Stomach (tissue), 9 donors: Measurements from ENCODE around the gene KRT81. TPM values are rescaled to one million over a fixed set of nuclear protein-coding genes. Genes with fewer than 3 reads are reported as not detected.
"Not testable (repeated sequence)": the region's sequence is repeated elsewhere in the genome, so short reads cannot be mapped to it uniquely, and the experiment has no call there.

Experiments
- DNase-seq, 2 donors: peaks; one replicate each; pipeline versions ENCODE4 v3.0.0 to v3.0.0-alpha.2; 2013 to 2019
- H3K27ac ChIP-seq, 5 donors: fragments of 200-600 bp in 4 of 5; sonication (generic) in 4 of 5; one replicate each; pipeline ENCODE4 v1.5.1; 2013 to 2019; ENCODE audit warnings: mild to moderate bottlenecking in 1 of 5, moderate library complexity in 1 of 5
- H3K27me3 ChIP-seq, 3 donors: fragments of 200-600 bp; sonication (generic); one replicate each; pipeline ENCODE4 v1.5.1; 2017 to 2019; ENCODE audit warnings: mixed run types in 1 of 3
- H3K36me3 ChIP-seq, 4 donors: fragments of 200-600 bp; sonication (generic); 1 replicate in 3 of 4; 2 replicates in 1 of 4; pipeline ENCODE4 v1.5.1; 2016 to 2019
- H3K4me1 ChIP-seq, 4 donors: fragments of 200-600 bp; sonication (generic); one replicate each; pipeline ENCODE4 v1.5.1; 2016 to 2019
- H3K4me3 ChIP-seq, 4 donors: fragments of 200-600 bp; sonication (generic) in 3 of 4; one replicate each; pipeline ENCODE4 v1.5.1; 2016 to 2019; ENCODE audit warnings: mild to moderate bottlenecking in 1 of 4
- H3K9me3 ChIP-seq, 4 donors: fragments of 200-600 bp; sonication (generic); one replicate each; pipeline ENCODE4 v1.5.1; 2016 to 2019
- EP300 ChIP-seq: sonication (generic); formaldehyde crosslinking; IDR thresholded peaks from one replicate; pipeline ENCODE4 v1.6.1; 2017; ENCODE audit warnings: antibody characterized with exemption
- POLR2A ChIP-seq, 4 donors: fragments of 450-650 bp; IDR thresholded peaks; one replicate each; pipeline ENCODE4 v1.6.1; 2016; ENCODE audit warnings: antibody characterized with exemption in 4 of 4, control low read depth in 2 of 4, mild to moderate bottlenecking in 1 of 4, moderate library complexity in 1 of 4
- POLR2AphosphoS5 ChIP-seq, 3 donors: sonication (generic); formaldehyde crosslinking; IDR thresholded peaks; one replicate each; pipeline ENCODE4 v1.6.1; 2016; ENCODE audit warnings: antibody characterized with exemption in 3 of 3
- WGBS, 5 donors: extraction: QIAGEN DNeasy Blood & Tissue Kit in 3 of 5; methylation state at CpG; one replicate each; pipeline versions ENCODE4 v1.1.5 to v1.1.7; 2013 to 2018; 5-methylcytosine and 5-hydroxymethylcytosine counted together
- intact Hi-C: fragments of 100-400 bp; cut with DNase I; formaldehyde crosslinking; loops from one replicate; pipeline ENCODE4 v1.15.1; 2023; ENCODE audit warnings: low total_unique reads
- polyA plus RNA-seq, 3 donors: library from polyadenylated mRNA; stranded (reverse); fragments of 200-250 nt; gene quantifications; one replicate each; pipeline ENCODE4 v1.2.3, GENCODE V29; 2013
- total RNA-seq, 5 donors: library from RNA; depleted of rRNA; stranded (reverse); fragments of >200 nt; gene quantifications; one replicate each; pipeline versions ENCODE4 v1.1.0 to v1.2.3, GENCODE V29; 2014 to 2016
- TF ChIP-seq, protein P1 (sequence below), 7 experiments: fragments of 450-650 bp in 4 of 7; fragments of 200-600 bp in 3 of 7; sonication (generic) in 3 of 7; IDR thresholded peaks; one replicate each; pipeline ENCODE4 v1.5.1; 2016 to 2019; ENCODE audit warnings: antibody characterized with exemption in 7 of 7, control low read depth in 2 of 7, mild to moderate bottlenecking in 1 of 7
- donor health status: healthy with polysubstance abuse.
- donor health status: Bipolar disorder and iron deficiency.
- donor health status: healthy.

KRT81 gene
- total and polyA plus RNA-seq, 8 donors: 0.15 TPM; not detected in 7

DNA sequence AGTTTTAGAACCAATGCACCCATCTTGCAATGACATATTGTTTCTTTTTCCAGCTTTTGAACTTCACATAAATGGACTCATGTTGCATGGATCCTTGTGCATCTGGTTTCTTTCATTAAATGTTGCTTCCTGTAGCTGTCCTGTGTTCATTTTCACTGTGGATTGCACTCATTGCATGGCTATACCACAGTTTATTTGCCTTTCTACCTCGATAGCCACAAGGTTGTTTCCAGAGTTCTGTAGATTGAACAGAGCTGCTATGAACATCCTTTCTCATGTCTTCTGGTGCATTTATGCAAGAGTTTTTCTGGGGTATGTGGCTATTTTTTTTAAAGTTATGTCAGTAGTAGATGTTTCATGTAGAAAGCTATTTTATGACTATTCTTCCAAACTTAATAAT is 3.5 kb upstream of the KRT81 start:
- H3K27ac ChIP-seq: no peak overlapping the region
- no peak overlapping the region for H3K4me3 ChIP-seq
- 37 to 53% (median 48%) methylated on average over 1 of the region's 1 CpG for WGBS, 5 donors
- H3K9me3 ChIP-seq: no peaks in the 10 kb centered on the region
- TF ChIP-seq EP300 (no peak), POLR2A (IDR thresholded peaks at IDR 0.05) (no peak), POLR2AphosphoS5 (IDR thresholded peaks at IDR 0.05) (no peak)
- TF ChIP-seq, protein P1, sequence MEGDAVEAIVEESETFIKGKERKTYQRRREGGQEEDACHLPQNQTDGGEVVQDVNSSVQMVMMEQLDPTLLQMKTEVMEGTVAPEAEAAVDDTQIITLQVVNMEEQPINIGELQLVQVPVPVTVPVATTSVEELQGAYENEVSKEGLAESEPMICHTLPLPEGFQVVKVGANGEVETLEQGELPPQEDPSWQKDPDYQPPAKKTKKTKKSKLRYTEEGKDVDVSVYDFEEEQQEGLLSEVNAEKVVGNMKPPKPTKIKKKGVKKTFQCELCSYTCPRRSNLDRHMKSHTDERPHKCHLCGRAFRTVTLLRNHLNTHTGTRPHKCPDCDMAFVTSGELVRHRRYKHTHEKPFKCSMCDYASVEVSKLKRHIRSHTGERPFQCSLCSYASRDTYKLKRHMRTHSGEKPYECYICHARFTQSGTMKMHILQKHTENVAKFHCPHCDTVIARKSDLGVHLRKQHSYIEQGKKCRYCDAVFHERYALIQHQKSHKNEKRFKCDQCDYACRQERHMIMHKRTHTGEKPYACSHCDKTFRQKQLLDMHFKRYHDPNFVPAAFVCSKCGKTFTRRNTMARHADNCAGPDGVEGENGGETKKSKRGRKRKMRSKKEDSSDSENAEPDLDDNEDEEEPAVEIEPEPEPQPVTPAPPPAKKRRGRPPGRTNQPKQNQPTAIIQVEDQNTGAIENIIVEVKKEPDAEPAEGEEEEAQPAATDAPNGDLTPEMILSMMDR (IDR thresholded peaks at IDR 0.05): no peak
- no peaks in the 10 kb centered on the region for H3K36me3 ChIP-seq
- H3K27me3 ChIP-seq: peaks cover 0 to 30% (median 7%) of the 10 kb centered on the region in 3 donors
- no peaks in the 10 kb centered on the region for H3K4me1 ChIP-seq
- no peak for DNase-seq
- intact Hi-C loops: no loop called here

DNA sequence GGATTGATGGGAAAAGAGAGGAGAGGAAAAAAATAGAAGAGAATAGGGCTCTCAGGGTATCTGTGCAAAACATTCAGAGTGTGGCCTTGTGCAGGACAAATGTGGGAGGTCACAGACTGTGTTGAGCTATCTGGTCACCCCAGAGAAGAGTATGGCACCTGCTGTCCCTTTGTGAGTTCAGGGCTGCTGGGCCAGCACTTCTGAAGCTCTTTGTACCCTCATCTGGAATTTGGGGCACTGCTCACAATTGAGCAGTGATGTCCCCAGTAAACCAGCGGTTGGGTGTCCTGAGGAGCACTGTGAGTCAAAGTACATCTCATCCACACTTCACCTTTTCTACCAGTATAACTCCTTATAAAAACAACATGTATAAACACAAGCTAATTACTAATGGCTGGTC is 2.6 kb upstream of the KRT81 start:
- intact Hi-C loops: no loop called here
- TF ChIP-seq POLR2AphosphoS5 (IDR thresholded peaks at IDR 0.05) (no peak), POLR2A (IDR thresholded peaks at IDR 0.05) (no peak), EP300 (no peak)
- TF ChIP-seq, protein P1 (IDR thresholded peaks at IDR 0.05): no peak
- no peak for DNase-seq

DNA sequence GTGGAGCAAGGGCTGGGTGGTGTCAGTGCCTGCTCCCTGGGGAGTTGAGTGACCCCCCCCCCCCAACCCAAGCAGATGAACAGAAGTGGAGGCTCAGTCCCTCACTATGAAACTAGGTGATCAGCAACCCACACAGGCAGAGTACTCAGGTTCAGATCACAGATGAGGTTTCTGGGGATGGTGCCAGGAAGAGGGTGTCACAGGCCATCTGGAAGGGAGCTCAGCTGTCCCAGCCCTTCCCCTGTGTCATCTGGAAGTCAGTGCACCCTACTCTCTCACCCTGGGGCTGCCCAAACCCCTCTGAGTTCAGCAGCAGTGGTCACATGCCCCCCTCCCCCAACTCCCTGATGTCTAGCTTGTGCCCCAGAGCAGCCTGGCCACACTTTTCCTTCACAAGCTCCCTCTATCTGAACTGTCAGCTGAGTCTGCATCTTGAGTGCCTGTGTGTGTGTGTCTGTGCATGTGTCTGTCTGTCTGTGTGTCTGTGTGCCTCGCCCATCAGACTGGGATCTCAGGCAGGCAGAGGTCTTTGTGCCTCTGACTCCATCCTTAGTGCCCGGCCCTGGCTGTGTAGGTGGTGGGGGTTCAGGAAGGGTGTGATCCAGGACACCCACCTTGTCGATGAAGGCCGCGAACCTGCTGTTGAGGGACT is 725 bp downstream of the KRT81 start:
- intact Hi-C loops, DNase-seq, H3K36me3 ChIP-seq, H3K4me3 ChIP-seq, H3K4me1 ChIP-seq, H3K9me3 ChIP-seq, H3K27ac ChIP-seq: not testable (repeated sequence)
- H3K27me3 ChIP-seq: peaks cover 0 to 22% (median 7%) of the 10 kb centered on the region in 3 donors
- no CpG with 5 or more reads among the region's 5 CpGs for WGBS, 5 donors

More for the DNA sequence above, 2.6 kb upstream of the KRT81 start:
- H3K4me1 ChIP-seq: no peaks in the 10 kb centered on the region
- peaks cover 0 to 30% (median 7%) of the 10 kb centered on the region in 3 donors for H3K27me3 ChIP-seq
- no peak overlapping the region for H3K27ac ChIP-seq
- WGBS, 5 donors: 79 to 95% (median 86%) methylated on average over 1 of the region's 1 CpG
- H3K4me3 ChIP-seq: no peak overlapping the region
- H3K9me3 ChIP-seq: no peaks in the 10 kb centered on the region
- H3K36me3 ChIP-seq: no peaks in the 10 kb centered on the region

GRCh38 chr12:52287816-52288805 is 3.2 kb downstream of the KRT81 start:
- DNase-seq: peak in 1 of 2 donors; percentile 13
- H3K4me1 ChIP-seq, intact Hi-C loops, H3K9me3 ChIP-seq, H3K27ac ChIP-seq, H3K4me3 ChIP-seq, H3K36me3 ChIP-seq: not testable (repeated sequence)
- WGBS, 5 donors: 80 to 91% (median 86%) methylated on average over 11 to 17 of the region's 17 CpGs
- H3K27me3 ChIP-seq: peaks cover 0 to 15% (median 7%) of the 10 kb centered on the region in 3 donors

GRCh38 chr12:52286857-52287785 is 4.2 kb downstream of the KRT81 start:
- H3K4me3 ChIP-seq, intact Hi-C loops, H3K36me3 ChIP-seq, H3K9me3 ChIP-seq, H3K27ac ChIP-seq, H3K27me3 ChIP-seq, H3K4me1 ChIP-seq: not testable (repeated sequence)
- WGBS, 5 donors: 77 to 93% (median 86%) methylated on average over 12 to 21 of the region's 21 CpGs
- peak in 1 of 2 donors; percentile 22 for DNase-seq
